Mesothelial cell of epicardium (in vitro differentiated cells): ENCODE data around the gene KREMEN1. TPM values are rescaled to one million over a fixed set of nuclear protein-coding genes. Genes with fewer than 3 reads are reported as not detected.
"Not testable (repeated sequence)": the region's sequence is repeated elsewhere in the genome, so short reads cannot be mapped to it uniquely, and the experiment has no call there.

ENCODE experiments used
- DNase-seq, 2 experiments: peaks; one replicate each; pipeline ENCODE4 v3.0.0; 2021; ENCODE audit warnings: low spot score in 2 of 2; ENCODE audit not compliant: unreplicated experiment in 2 of 2
- H3K27ac Mint-ChIP-seq: 2 replicates; pipeline ENCODE4 v1.8.0; 2021; ENCODE audit warnings: mixed read lengths
- H3K27me3 Mint-ChIP-seq: 2 replicates; pipeline ENCODE4 v1.8.0; 2021; ENCODE audit warnings: low read depth, mixed read lengths
- H3K36me3 Mint-ChIP-seq: 2 replicates; pipeline ENCODE4 v1.8.0; 2021; ENCODE audit warnings: mixed read lengths
- H3K4me1 Mint-ChIP-seq: 2 replicates; pipeline ENCODE4 v1.8.0; 2021; ENCODE audit warnings: mixed read lengths
- H3K4me3 Mint-ChIP-seq: 2 replicates; pipeline ENCODE4 v1.8.0; 2021; ENCODE audit warnings: mild to moderate bottlenecking, moderate library complexity, mixed read lengths
- H3K9me3 Mint-ChIP-seq: 2 replicates; pipeline ENCODE4 v1.8.0; 2021; ENCODE audit warnings: mixed read lengths
- CTCF ChIP-seq: fragments of 200-600 bp; sonication (generic); IDR thresholded peaks from one replicate; pipeline ENCODE4 v1.5.0; 2021; ENCODE audit warnings: antibody characterized with exemption; ENCODE audit not compliant: unreplicated experiment
- total RNA-seq: library from RNA; stranded (reverse); gene quantifications from 3 replicates; pipeline ENCODE4 v1.2.1, GENCODE V29; 2021

The KREMEN1 gene
- total RNA-seq, 1 donor from 2014 or later = 24.4 TPM

- peaks cover 20% of the 10 kb centered on the region for H3K36me3 Mint-ChIP-seq
- H3K27ac Mint-ChIP-seq = no peak overlapping the region
- DNase-seq = no peak
- no peak overlapping the region for H3K4me3 Mint-ChIP-seq
- H3K27me3 Mint-ChIP-seq = no peaks in the 10 kb centered on the region
- TF ChIP-seq CTCF = no peak
- peaks cover 17% of the 10 kb centered on the region for H3K9me3 Mint-ChIP-seq
- peaks cover 5% of the 10 kb centered on the region for H3K4me1 Mint-ChIP-seq
These were observed 43.0 kb downstream of the KREMEN1 start for GRCh38 chr22:29115682-29116288.

GRCh38 chr22:29116397-29117123 is 43.7 kb downstream of the KREMEN1 start:
- H3K27ac Mint-ChIP-seq = no peak overlapping the region
- peaks cover 17% of the 10 kb centered on the region for H3K9me3 Mint-ChIP-seq
- H3K4me1 Mint-ChIP-seq = peaks cover 5% of the 10 kb centered on the region
- no peak for DNase-seq
- no peaks in the 10 kb centered on the region for H3K27me3 Mint-ChIP-seq
- peaks cover 23% of the 10 kb centered on the region for H3K36me3 Mint-ChIP-seq
- no peak for TF ChIP-seq CTCF
- no peak overlapping the region for H3K4me3 Mint-ChIP-seq

DNA sequence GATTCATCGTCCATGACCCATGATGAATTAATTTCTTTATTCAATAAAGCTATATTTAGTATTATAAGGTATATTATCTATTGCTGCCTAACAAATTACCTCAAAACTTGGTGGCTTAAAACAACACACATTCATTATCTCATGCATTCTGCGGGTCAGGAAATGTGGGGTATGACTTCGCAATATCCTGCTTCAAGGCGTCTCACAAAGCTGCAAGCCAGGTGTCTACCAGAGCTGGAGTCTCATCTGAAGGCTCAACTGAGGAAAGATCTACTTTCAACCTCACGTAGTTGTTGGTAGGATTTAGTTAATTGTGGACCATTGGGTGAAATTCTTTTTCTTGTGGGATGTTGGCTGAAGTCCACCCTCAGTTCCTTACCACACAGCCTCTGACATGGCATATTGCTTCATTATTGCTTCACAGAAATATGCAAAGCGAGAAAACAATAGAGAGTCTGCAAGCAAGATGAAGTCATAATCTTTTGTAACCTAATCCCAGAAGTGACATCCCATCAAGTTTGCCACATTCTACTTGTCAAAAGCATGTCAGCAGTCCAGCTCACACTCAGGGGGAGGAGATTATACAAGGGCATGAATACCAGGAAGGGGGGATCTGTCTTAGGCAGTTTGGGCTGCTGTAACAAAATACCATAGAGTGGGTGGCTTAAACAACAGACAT is 45.1 kb downstream of the KREMEN1 start:
- no peak for DNase-seq
- no peak overlapping the region for H3K27ac Mint-ChIP-seq
- TF ChIP-seq CTCF = no peak
- peaks cover 17% of the 10 kb centered on the region for H3K9me3 Mint-ChIP-seq
- H3K36me3 Mint-ChIP-seq = peaks cover 30% of the 10 kb centered on the region
- no peak overlapping the region for H3K4me3 Mint-ChIP-seq
- peaks cover 3% of the 10 kb centered on the region for H3K4me1 Mint-ChIP-seq
- H3K27me3 Mint-ChIP-seq = no peaks in the 10 kb centered on the region

GRCh38 chr22:29120098-29120912 is 47.5 kb downstream of the KREMEN1 start:
- DNase-seq, H3K27ac Mint-ChIP-seq, H3K4me3 Mint-ChIP-seq, H3K4me1 Mint-ChIP-seq, H3K27me3 Mint-ChIP-seq: not testable (repeated sequence)
- Mint-ChIP-seq H3K9me3 (peaks cover 20% of the 10 kb centered on the region), H3K36me3 (peaks cover 40% of the 10 kb centered on the region)

- H3K36me3 Mint-ChIP-seq = peaks cover 43% of the 10 kb centered on the region
- no peak for DNase-seq
- H3K4me1 Mint-ChIP-seq = peaks cover under 1% of the 10 kb centered on the region
- peaks cover 20% of the 10 kb centered on the region for H3K9me3 Mint-ChIP-seq
- no peak overlapping the region for H3K27ac Mint-ChIP-seq
- H3K4me3 Mint-ChIP-seq = no peak overlapping the region
- no peak for TF ChIP-seq CTCF
- H3K27me3 Mint-ChIP-seq = no peaks in the 10 kb centered on the region
These were observed 48.3 kb downstream of the KREMEN1 start for GRCh38 chr22:29121124-29121523.
